Gastroesophageal sphincter (tissue), 3 donors: ENCODE results near the gene SOX6.

Experiments
- POLR2A ChIP-seq, 2 donors: fragments of 450-650 bp; IDR thresholded peaks; one replicate each; pipeline ENCODE4 v1.6.1; 2017; ENCODE audit warnings: antibody characterized with exemption in 2 of 2, mild to moderate bottlenecking in 2 of 2, moderate library complexity in 1 of 2
- TF ChIP-seq, protein P1 (sequence below), 4 experiments: fragments of 200-600 bp in 2 of 4; fragments of 450-650 bp in 2 of 4; sonication (generic) in 1 of 4; IDR thresholded peaks; one replicate each; pipeline ENCODE4 v1.5.1; 2017 to 2019; ENCODE audit warnings: antibody characterized with exemption in 4 of 4, mild to moderate bottlenecking in 2 of 4, moderate library complexity in 2 of 4

DNA sequence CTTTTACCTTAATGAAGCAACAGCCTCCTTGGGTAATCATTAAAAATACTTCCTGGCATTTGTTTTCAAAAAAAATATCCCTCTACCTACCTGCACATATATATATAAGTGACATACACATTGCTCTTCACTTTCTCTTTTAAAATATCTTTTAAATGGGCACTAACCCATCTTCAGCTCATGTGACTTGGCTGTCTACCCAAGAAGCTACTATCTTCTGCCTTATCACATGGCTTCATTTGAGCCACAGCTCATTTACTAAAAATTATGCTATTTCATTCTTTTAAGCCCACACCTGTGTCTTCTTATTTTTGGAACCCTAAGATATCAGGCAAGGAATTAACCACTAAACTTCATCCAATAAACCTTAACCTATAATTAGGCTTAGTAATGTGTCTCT lies 37.0 kb upstream of the SOX6 start:
- TF ChIP-seq, protein P1, sequence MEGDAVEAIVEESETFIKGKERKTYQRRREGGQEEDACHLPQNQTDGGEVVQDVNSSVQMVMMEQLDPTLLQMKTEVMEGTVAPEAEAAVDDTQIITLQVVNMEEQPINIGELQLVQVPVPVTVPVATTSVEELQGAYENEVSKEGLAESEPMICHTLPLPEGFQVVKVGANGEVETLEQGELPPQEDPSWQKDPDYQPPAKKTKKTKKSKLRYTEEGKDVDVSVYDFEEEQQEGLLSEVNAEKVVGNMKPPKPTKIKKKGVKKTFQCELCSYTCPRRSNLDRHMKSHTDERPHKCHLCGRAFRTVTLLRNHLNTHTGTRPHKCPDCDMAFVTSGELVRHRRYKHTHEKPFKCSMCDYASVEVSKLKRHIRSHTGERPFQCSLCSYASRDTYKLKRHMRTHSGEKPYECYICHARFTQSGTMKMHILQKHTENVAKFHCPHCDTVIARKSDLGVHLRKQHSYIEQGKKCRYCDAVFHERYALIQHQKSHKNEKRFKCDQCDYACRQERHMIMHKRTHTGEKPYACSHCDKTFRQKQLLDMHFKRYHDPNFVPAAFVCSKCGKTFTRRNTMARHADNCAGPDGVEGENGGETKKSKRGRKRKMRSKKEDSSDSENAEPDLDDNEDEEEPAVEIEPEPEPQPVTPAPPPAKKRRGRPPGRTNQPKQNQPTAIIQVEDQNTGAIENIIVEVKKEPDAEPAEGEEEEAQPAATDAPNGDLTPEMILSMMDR (IDR thresholded peaks at IDR 0.05): no peak
- no peak for TF ChIP-seq POLR2A (IDR thresholded peaks at IDR 0.05)
